IMR-90 (cell line): ENCODE measurements around the gene TCFL5. TPM values are rescaled to one million over a fixed set of nuclear protein-coding genes. Genes with fewer than 3 reads are reported as not detected.

Source experiments
- ATAC-seq: fragments of 200-7000 bp; cut with Tn5 transposase; 2 replicates; pipeline ENCODE4 v1.9.1; 2020; ENCODE audit warnings: low read depth, mild to moderate bottlenecking, moderate library complexity
- BruUV-seq: library from RNA; stranded (reverse); fragments of 400-500 nt; replicated peaks from 2 replicates; lab custom pipeline; 2021; lab: Mats Ljungman, UMichigan
- CTCF ChIA-PET: fragments of 300-600 bp; formaldehyde crosslinking; extraction: SDS; loops from one replicate; lab custom pipeline; 2021; ENCODE audit warnings: antibody characterized with exemption; lab: Yijun Ruan, JAX
- POLR2A ChIA-PET: fragments of 300-600 bp; sonication (Branson Sonifier 250); formaldehyde crosslinking; loops from one replicate; lab custom pipeline; 2022; ENCODE audit warnings: antibody characterized with exemption; ENCODE audit not compliant: unreplicated experiment; lab: Charles Lee
- DNase-seq: peaks from one replicate; pipeline ENCODE4 v3.0.0; 2013
- H2AFZ ChIP-seq: replicated peaks from 2 replicates; pipeline ENCODE3; 2013; ENCODE audit warnings: low read length, mild to moderate bottlenecking; ENCODE audit not compliant: poor library complexity
- H2AK5ac ChIP-seq: 2 replicates; pipeline ENCODE4 v1.6.1; 2013; ENCODE audit warnings: low read depth, low read length, inconsistent platforms
- H2AK9ac ChIP-seq: replicated peaks from 2 replicates; pipeline ENCODE3; 2013; ENCODE audit warnings: mild to moderate bottlenecking, low read depth, low read length, moderate library complexity; ENCODE audit not compliant: poor library complexity
- H2BK120ac ChIP-seq: 2 replicates; pipeline ENCODE4 v1.6.1; 2013; ENCODE audit warnings: low read depth, low read length, inconsistent platforms
- H2BK15ac ChIP-seq: 3 replicates; pipeline ENCODE4 v1.6.1; 2013; ENCODE audit warnings: low read depth, low read length, inconsistent platforms
- H2BK20ac ChIP-seq: 2 replicates; pipeline ENCODE4 v1.6.1; 2013; ENCODE audit warnings: low read depth, mild to moderate bottlenecking, inconsistent platforms, low read length, moderate library complexity
- H2BK5ac ChIP-seq: 2 replicates; pipeline ENCODE4 v1.6.1; 2013; ENCODE audit warnings: mild to moderate bottlenecking, low read depth, low read length, inconsistent platforms; ENCODE audit not compliant: poor library complexity, severe bottlenecking
- H3K14ac ChIP-seq: replicated peaks from 2 replicates; pipeline ENCODE4 v1.6.1; 2013; ENCODE audit warnings: low read depth, low read length, inconsistent platforms
- H3K18ac ChIP-seq: 2 replicates; pipeline ENCODE4 v1.6.1; 2013; ENCODE audit warnings: low read depth, low read length, control low read depth
- H3K23ac ChIP-seq: 2 replicates; pipeline ENCODE4 v1.6.1; 2013; ENCODE audit warnings: low read depth, low read length, inconsistent platforms
- H3K27ac ChIP-seq: 2 replicates; pipeline ENCODE4 v1.5.1; 2013; ENCODE audit warnings: mild to moderate bottlenecking, control low read depth, low read length; ENCODE audit not compliant: insufficient read depth
- H3K27me3 ChIP-seq: 2 replicates; pipeline ENCODE4 v1.6.1; 2013; ENCODE audit warnings: low read length; ENCODE audit not compliant: control insufficient read depth, insufficient read depth
- H3K36me3 ChIP-seq: 2 replicates; pipeline ENCODE4 v1.6.1; 2013; ENCODE audit warnings: low read length, mixed read lengths; ENCODE audit not compliant: control insufficient read depth, insufficient read depth
- H3K4ac ChIP-seq: 2 replicates; pipeline ENCODE4 v1.6.1; 2013; ENCODE audit warnings: low read depth, low read length, inconsistent platforms
- H3K4me1 ChIP-seq: 2 replicates; pipeline ENCODE4 v1.6.1; 2013; ENCODE audit warnings: low read length, mixed read lengths; ENCODE audit not compliant: control insufficient read depth, insufficient read depth
- H3K4me2 ChIP-seq: 2 replicates; pipeline ENCODE4 v1.6.1; 2013; ENCODE audit warnings: low read depth, mild to moderate bottlenecking, control low read depth, low read length, moderate library complexity
- H3K4me3 ChIP-seq: 2 replicates; pipeline ENCODE4 v1.5.1; 2013; ENCODE audit warnings: low read depth, mild to moderate bottlenecking, control low read depth, low read length, moderate library complexity; ENCODE audit not compliant: insufficient read depth
- H3K56ac ChIP-seq: 2 replicates; pipeline ENCODE4 v1.6.1; 2013; ENCODE audit warnings: low read length, inconsistent platforms; ENCODE audit not compliant: insufficient read depth; ENCODE audit errors: extremely low read depth
- H3K79me1 ChIP-seq, 2 experiments: 2 replicates each; pipeline ENCODE4 v1.6.1; 2013; ENCODE audit warnings: low read length in 2 of 2, inconsistent platforms in 1 of 2, low read depth in 1 of 2
- H3K9ac ChIP-seq: 2 replicates; pipeline ENCODE4 v1.6.1; 2013; ENCODE audit warnings: low read depth, low read length, control low read depth
- H3K9me1 ChIP-seq: 2 replicates; pipeline ENCODE4 v1.6.1; 2013; ENCODE audit warnings: low read length, inconsistent platforms; ENCODE audit not compliant: insufficient read depth
- H3K9me3 ChIP-seq: 2 replicates; pipeline ENCODE4 v1.6.1; 2013; ENCODE audit warnings: low read length; ENCODE audit not compliant: control insufficient read depth, insufficient read depth
- H4K20me1 ChIP-seq: 2 replicates; pipeline ENCODE4 v1.6.1; 2013; ENCODE audit warnings: low read length, inconsistent platforms; ENCODE audit not compliant: insufficient read depth
- H4K5ac ChIP-seq: 2 replicates; pipeline ENCODE4 v1.6.1; 2013; ENCODE audit warnings: mild to moderate bottlenecking, low read depth, low read length, control low read depth
- H4K8ac ChIP-seq, 2 experiments: 2 replicates each; pipeline ENCODE4 v1.6.1; 2013; ENCODE audit warnings: low read depth in 2 of 2, low read length in 2 of 2, control low read depth in 1 of 2, inconsistent platforms in 1 of 2
- H4K91ac ChIP-seq: 2 replicates; pipeline ENCODE4 v1.6.1; 2013; ENCODE audit warnings: low read depth, low read length, inconsistent platforms; ENCODE audit not compliant: insufficient read depth
- BHLHE40 ChIP-seq: fragments of 150-350 bp; IDR thresholded peaks from 2 replicates; pipeline ENCODE4 v1.6.1; 2016; ENCODE audit warnings: mild to moderate bottlenecking, low read depth, low read length
- CEBPB ChIP-seq: IDR thresholded peaks from 2 replicates; pipeline ENCODE4 v1.6.1; 2012; ENCODE audit warnings: low read depth, low read length, improper control_type of control experiment
- CHD1 ChIP-seq: IDR thresholded peaks from 2 replicates; pipeline ENCODE4 v1.6.1; 2012; ENCODE audit warnings: low read depth, low read length, improper control_type of control experiment
- CTCF ChIP-seq: conservative IDR thresholded peaks from 2 replicates; pipeline ENCODE4 v1.5.1; 2012; ENCODE audit warnings: mild to moderate bottlenecking, low read depth, low read length, improper control_type of control experiment
- FOS ChIP-seq: fragments of 150-350 bp; IDR thresholded peaks from 2 replicates; pipeline ENCODE4 v1.6.1; 2016; ENCODE audit warnings: low read depth, low read length
- MAZ ChIP-seq: IDR thresholded peaks from 2 replicates; pipeline ENCODE4 v1.6.1; 2012; ENCODE audit warnings: low read depth, mild to moderate bottlenecking, low read length, improper control_type of control experiment, moderate library complexity, borderline replicate concordance
- MXI1 ChIP-seq: IDR thresholded peaks from 2 replicates; pipeline ENCODE4 v1.6.1; 2012; ENCODE audit warnings: low read depth, mild to moderate bottlenecking, low read length, moderate library complexity, borderline replicate concordance
- NFE2L2 ChIP-seq: fragments of 150-350 bp; IDR thresholded peaks from 2 replicates; pipeline ENCODE4 v1.6.1; 2016; ENCODE audit warnings: low read depth, mild to moderate bottlenecking, low read length
- POLR2A ChIP-seq: IDR thresholded peaks from 2 replicates; pipeline ENCODE4 v1.6.1; 2012; ENCODE audit warnings: mild to moderate bottlenecking, low read depth, low read length
- RAD21 ChIP-seq: IDR thresholded peaks from 2 replicates; pipeline ENCODE4 v1.6.1; 2012; ENCODE audit warnings: low read length, improper control_type of control experiment
- RCOR1 ChIP-seq: IDR thresholded peaks from 2 replicates; pipeline ENCODE4 v1.6.1; 2012; ENCODE audit warnings: mild to moderate bottlenecking, low read length, improper control_type of control experiment; ENCODE audit not compliant: insufficient replicate concordance
- RFX5 ChIP-seq: IDR thresholded peaks from 2 replicates; pipeline ENCODE4 v1.8.0; 2012; ENCODE audit warnings: low read depth, mild to moderate bottlenecking, low read length, moderate library complexity
- SMC3 ChIP-seq: fragments of 150-350 bp; IDR thresholded peaks from 2 replicates; pipeline ENCODE4 v1.6.1; 2016; ENCODE audit warnings: low read depth, mild to moderate bottlenecking, antibody characterized with exemption, low read length, moderate library complexity
- USF2 ChIP-seq: fragments of 150-350 bp; IDR thresholded peaks from 2 replicates; pipeline ENCODE4 v1.6.1; 2017; ENCODE audit warnings: mild to moderate bottlenecking, antibody characterized with exemption, low read length, low read depth
- WGBS, 2 experiments: methylation state at CpG; one replicate each; pipeline versions ENCODE4 v1.1.5 to v1.1.7; 2013; ENCODE audit warnings: missing lambda C conversion rate in 2 of 2; ENCODE audit not compliant: insufficient read length in 1 of 2; ENCODE audit errors: extremely low coverage in 2 of 2; 5-methylcytosine and 5-hydroxymethylcytosine counted together
- dilution Hi-C: fragments of 300-500 bp; cut with HindIII; formaldehyde crosslinking; loops from one replicate; pipeline ENCODE4 v1.14.3; 2018; ENCODE audit warnings: low sequenced_read_pairs; ENCODE audit not compliant: unreplicated experiment
- in situ Hi-C: fragments of 300-500 bp; cut with MboI; formaldehyde crosslinking; loops from 3 replicates; pipeline ENCODE4 v1.14.3; 2019; ENCODE audit warnings: low sequenced_read_pairs, inconsistent platforms, mixed read lengths
- intact Hi-C: fragments of 100-400 bp; cut with micrococcal nuclease; formaldehyde crosslinking; loops from 2 replicates; pipeline ENCODE4 v1.10.0; 2022
- polyA plus RNA-seq, 3 experiments: library from polyadenylated mRNA; depleted of rRNA; stranded (reverse); fragments of >200 nt; gene quantifications; 2 replicates each; pipeline ENCODE4 v1.2.3, GENCODE V29; 2012; ENCODE audit warnings: low replicate concordance in 1 of 3
- total RNA-seq: library from RNA; depleted of rRNA; stranded (reverse); fragments of >200 nt; gene quantifications from 2 replicates; pipeline ENCODE4 v1.2.3, GENCODE V29; 2012

The TCFL5 gene
- total and polyA plus RNA-seq, 2 of the 4 experiments (the other 2 are of a cell fraction) = 6.0 to 8.2 TPM

- H3K9ac ChIP-seq = peak overlapping the region; percentile 93
- in situ Hi-C loops = no loop called here
- peaks cover 21% of the 10 kb centered on the region for H3K4me1 ChIP-seq
- BruUV-seq = no TSS peak
- POLR2A ChIA-PET = interaction anchor here (0.6 kb wide), 1 partner anchor 18 kb away, joined by 3 read pairs; no protein-coding TSS in a partner anchor
- dilution Hi-C loops = no loop called here
- H3K4me3 ChIP-seq = peak overlapping the region; percentile 96
- H2BK20ac ChIP-seq = no peak overlapping the region
- peak overlapping the region; percentile 65; the same call in 1 of the 2 replicates for H4K91ac ChIP-seq
- H2BK15ac ChIP-seq = no peak overlapping the region
- peak overlapping the region; percentile 86 for H3K14ac ChIP-seq
- peak overlapping the region; percentile 90 for H2AK9ac ChIP-seq
- peak overlapping the region; percentile 98 for H3K4me2 ChIP-seq
- H3K79me1 ChIP-seq = peaks cover 11 to 19% of the 10 kb centered on the region in 2 experiments
- peak overlapping the region; percentile 83 for H3K4ac ChIP-seq
- peak overlapping the region; percentile 46; the same call in 1 of the 2 replicates for H2BK120ac ChIP-seq
- 17% methylated on average over 17 of the region's 53 CpGs; no CpG with 5 or more reads in 1 of the 2 experiments for WGBS, 2 experiments
- peak overlapping the region; percentile 85; the same call in 1 of the 2 replicates for H3K23ac ChIP-seq
- peak overlapping the region in 1 of 2 experiments; percentile 91; a peak in 2 of 4 replicates for H4K8ac ChIP-seq
- H2BK5ac ChIP-seq = peak overlapping the region; percentile 68
- H2AK5ac ChIP-seq = peak overlapping the region; percentile 91
- H3K9me1 ChIP-seq = peaks cover 14% of the 10 kb centered on the region
- CTCF ChIA-PET = interaction anchor here (0.6 kb wide), 1 partner anchor 1546 kb away, joined by 3 read pairs; no protein-coding TSS in a partner anchor
- H3K56ac ChIP-seq = no peak overlapping the region
- H3K27ac ChIP-seq = peak overlapping the region; percentile 97
- no peaks in the 10 kb centered on the region for H3K27me3 ChIP-seq
- intact Hi-C loops = no loop called here
- ATAC-seq = peak; percentile 21; the same call in 1 of the 2 replicates
- no peak overlapping the region for H3K18ac ChIP-seq
- TF ChIP-seq CHD1 (no peak), SMC3 (no peak), USF2 (no peak), MAZ (no peak), FOS (no peak), POLR2A (no peak), CEBPB (no peak), NFE2L2 (no peak), BHLHE40 (no peak), RCOR1 (no peak), MXI1 (no peak), CTCF (no peak), RAD21 (no peak), RFX5 (no peak)
- no peak for DNase-seq
- H4K20me1 ChIP-seq = peaks cover 17% of the 10 kb centered on the region
- H3K36me3 ChIP-seq = peaks cover 32% of the 10 kb centered on the region
- no peak overlapping the region; the same call in 1 of the 2 replicates for H4K5ac ChIP-seq
- peak overlapping the region; percentile 95 for H2AFZ ChIP-seq
- no peaks in the 10 kb centered on the region for H3K9me3 ChIP-seq
Measured at GRCh38 chr20:62796699-62797491, 64.7 kb downstream of the TCFL5 start.
